GM12872 (cell line): ENCODE data around the gene SHISA7.

Experiments used
- TF ChIP-seq, protein P1 (sequence below): IDR thresholded peaks from 3 replicates; pipeline ENCODE4 v1.5.1; 2011; ENCODE audit warnings: low read depth, mild to moderate bottlenecking, low read length, moderate library complexity; ENCODE audit not compliant: insufficient read depth

The SHISA7 gene

DNA sequence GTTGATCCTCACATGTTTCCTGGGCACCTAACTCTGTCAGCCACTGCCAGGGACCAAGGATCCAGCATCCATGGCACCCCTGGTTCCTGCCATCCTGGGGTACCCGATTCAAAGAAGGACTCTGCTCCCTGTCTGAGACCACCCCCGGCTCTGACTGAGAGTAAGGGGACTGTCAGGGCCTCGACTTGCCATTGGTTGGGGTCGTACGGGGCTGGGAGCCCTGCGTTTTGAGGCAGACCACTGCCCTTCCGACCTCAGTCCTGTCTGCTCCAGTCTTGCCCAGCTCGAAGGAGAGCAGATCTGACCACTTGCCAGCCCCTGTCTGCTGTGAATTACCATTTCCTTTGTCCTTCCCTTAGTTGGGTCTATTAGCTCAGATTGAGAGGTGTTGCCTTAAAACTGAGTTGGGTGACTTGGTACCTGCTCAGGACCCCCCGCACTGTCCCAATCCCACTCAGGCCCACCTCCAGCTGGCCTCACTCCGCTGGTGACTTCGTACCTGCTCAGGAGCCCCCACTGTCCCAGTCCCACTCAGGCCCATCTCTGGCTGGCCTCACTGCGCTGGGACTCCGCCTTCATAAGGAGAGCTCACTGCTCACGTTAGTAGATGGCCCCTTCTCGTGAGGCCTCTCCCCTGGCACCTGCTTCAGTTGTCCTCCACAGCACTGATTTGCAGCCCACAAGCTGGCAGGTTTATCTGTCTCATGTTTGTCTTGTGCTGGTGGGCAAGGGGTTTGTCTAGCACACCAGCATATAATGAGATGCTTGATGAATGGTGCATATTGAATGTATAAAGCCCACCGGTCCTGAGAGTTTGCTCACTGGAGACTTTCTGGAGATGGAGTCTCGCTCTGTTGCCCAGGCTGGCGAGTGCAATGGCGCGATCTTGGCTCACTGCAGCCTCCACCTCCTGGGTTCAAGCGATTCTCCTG, 53.4 kb downstream of the SHISA7 start:
- TF ChIP-seq, protein P1, sequence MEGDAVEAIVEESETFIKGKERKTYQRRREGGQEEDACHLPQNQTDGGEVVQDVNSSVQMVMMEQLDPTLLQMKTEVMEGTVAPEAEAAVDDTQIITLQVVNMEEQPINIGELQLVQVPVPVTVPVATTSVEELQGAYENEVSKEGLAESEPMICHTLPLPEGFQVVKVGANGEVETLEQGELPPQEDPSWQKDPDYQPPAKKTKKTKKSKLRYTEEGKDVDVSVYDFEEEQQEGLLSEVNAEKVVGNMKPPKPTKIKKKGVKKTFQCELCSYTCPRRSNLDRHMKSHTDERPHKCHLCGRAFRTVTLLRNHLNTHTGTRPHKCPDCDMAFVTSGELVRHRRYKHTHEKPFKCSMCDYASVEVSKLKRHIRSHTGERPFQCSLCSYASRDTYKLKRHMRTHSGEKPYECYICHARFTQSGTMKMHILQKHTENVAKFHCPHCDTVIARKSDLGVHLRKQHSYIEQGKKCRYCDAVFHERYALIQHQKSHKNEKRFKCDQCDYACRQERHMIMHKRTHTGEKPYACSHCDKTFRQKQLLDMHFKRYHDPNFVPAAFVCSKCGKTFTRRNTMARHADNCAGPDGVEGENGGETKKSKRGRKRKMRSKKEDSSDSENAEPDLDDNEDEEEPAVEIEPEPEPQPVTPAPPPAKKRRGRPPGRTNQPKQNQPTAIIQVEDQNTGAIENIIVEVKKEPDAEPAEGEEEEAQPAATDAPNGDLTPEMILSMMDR: no peak

DNA sequence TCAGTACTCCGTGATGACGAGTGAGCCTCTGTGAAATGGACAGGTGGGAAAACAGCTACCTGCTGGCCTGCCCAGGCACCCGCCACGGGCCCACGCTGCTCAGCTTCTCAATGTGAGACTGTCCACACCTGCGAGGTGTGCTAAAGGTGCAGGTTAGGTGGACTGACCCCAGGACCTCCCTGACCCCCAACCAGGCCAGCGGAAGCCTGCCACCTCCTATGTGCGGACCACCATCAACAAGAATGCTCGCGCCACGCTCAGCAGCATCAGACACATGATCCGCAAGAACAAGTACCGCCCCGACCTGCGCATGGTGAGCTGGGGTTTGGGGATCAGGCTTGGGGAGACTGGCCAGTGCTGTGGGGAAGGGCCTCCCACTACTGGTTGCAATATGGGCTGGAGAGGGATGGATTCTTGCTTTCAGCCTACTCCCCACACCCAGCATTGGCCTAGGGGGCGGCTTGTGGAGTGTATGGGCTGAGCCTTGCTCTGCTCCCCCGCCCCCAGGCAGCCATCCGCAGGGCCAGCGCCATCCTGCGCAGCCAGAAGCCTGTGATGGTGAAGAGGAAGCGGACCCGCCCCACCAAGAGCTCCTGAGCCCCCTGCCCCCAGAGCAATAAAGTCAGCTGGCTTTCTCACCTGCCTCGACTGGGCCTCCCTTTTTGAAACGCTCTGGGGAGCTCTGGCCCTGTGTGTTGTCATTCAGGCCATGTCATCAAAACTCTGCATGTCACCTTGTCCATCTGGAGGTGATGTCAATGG, 55.2 kb downstream of the SHISA7 start:
- TF ChIP-seq, protein P1: no peak

DNA sequence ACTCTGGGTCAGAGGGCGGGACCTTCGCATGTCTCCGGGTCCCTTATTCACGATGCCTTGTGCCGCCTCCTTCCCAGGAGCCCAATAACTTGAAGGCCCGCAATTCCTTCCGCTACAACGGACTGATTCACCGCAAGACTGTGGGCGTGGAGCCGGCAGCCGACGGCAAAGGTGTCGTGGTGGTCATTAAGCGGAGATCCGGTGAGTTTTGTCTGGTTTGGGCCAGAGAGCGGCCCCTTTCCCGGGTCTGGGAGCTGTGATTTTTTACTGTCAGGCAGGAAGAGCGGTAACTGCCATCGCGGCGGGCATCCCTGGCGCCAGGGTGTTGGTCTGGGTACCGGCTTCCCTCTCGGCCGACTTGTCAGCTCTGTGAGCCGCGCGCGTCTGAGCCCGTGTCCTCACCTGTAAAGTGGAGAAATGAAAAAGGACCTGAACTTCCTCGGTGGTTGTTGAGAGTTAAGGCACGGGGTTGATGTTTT, 56.6 kb downstream of the SHISA7 start:
- TF ChIP-seq, protein P1: no peak

DNA sequence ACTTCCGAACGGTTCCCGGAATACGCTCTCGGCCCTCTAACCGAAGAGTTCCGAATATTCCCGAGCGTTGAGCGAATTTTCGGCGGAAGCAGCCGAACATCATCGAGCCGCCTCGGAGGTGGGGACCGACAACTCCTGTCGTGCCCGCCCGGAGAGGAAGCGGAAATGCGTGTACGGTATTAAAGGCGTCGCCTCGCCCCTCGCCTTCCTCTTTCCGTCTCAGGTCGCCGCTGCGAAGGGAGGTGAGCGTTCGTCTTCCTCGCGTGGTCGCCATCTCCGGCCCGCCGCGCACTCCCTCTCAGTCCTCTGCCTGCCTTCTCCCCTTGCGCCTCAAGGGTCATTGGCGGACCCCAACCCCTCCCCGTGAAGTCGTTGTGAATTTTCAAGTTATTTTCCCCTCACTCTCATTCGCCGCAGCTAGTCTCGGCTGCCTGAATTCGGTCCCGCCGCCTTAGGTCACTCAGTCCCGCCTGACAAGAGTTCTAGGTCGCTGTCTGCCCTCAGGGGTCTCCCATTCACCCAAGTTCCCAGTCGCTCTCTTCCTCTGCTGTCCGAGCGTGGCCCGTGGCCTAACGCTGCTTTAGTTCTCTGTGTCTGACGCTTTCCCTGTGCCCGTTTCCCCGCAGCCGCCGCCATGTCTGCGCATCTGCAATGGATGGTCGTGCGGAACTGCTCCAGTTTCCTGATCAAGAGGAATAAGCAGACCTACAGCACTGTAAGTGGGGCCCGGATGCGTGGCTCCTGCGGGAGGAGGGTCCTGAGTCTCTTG, 57.2 kb downstream of the SHISA7 start, which contains the start of gene RPL28:
Gene RPL28 (plus strand): TSS at position 209 of the 769 bp plus-strand sequence. CDS start 426 bp downstream, at position 635.
- TF ChIP-seq, protein P1: no peak

DNA sequence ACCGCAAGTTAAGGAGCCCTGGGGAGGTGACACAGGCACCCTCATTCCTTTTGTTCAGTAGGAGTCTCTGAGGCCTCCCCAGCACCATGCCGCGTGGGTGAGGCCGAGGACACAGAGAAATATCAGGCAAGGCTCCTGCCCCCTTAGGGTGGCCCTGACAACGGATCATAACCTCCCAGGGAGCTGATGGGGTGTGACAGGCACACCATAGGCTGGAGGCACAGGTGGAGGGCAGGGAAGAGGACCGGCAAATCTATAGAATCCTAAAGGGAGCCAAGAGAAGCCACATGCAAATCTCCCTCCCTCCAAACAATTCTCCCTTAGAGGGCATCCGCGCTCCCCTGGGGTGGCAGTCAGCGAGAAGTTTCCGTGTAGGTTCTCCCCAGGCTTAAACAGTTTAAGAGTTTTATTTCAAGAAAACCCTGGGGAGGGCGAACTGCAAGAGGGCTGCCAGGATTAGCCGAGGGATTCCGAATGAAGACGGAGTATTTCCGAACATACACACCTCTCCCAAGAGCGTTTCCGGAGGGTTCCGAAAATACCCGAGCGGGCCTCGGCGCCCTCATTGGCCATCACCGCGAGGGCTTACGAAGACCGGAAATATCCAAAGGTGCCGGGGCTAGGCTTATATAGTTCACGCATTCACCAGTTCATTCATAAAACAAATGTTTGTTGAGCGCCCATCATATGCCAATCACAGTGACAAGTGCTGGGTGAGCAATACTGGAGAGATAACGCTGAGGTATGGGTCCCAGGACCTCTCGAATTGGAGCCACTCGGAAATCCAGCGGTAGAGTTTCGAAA, 58.0 kb downstream of the SHISA7 start:
- TF ChIP-seq, protein P1: no peak

DNA sequence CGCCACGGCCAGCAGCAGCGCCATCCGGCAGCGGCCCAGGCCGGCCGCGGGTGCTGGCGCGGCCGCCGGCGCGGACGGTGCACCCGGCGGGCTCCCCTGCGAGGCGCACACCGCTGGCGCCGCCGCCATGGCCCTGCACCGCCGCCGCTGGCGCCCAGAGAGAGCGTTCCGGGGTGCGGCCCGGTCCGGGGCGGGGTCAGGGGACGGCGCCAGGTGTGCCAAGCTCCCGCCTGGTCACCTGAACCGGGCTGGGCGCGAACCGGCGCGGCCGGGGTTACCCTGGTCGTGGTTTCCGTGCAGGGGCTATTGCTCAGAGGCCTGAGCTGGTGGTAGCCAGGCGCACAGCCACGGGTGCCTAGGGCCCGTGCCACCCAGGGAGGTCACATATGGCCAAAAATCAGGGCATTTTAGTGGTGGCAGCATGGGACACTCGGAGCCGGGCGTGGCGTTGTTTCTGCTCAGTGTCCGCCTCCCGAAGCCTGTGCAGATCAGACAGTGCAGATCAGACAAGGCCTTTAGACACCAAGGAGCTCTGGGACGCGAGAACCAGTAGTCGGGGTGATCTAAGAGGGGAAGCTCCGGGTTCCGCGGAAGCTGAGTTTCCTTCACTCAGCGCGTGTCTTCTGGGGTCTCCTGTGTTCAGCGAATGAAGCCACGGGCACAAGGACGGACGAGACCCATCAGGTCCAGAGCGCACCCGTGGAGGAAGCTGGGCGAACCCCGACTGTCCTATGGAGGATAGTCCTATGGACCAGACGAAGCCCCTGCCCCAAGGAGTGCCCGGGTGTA, 58.8 kb downstream of the SHISA7 start, which contains the start of gene TMEM238:
Gene TMEM238 (minus strand): TSS at position 162 of the 789 bp plus-strand sequence. CDS start 33 bp downstream, at position 129.
- TF ChIP-seq, protein P1: no peak
